ENCODE results near the gene BAZ2A.
A peak's percentile ranks its signal among the peaks of the same experiment; 100 is the strongest.

The BAZ2A gene

DNA sequence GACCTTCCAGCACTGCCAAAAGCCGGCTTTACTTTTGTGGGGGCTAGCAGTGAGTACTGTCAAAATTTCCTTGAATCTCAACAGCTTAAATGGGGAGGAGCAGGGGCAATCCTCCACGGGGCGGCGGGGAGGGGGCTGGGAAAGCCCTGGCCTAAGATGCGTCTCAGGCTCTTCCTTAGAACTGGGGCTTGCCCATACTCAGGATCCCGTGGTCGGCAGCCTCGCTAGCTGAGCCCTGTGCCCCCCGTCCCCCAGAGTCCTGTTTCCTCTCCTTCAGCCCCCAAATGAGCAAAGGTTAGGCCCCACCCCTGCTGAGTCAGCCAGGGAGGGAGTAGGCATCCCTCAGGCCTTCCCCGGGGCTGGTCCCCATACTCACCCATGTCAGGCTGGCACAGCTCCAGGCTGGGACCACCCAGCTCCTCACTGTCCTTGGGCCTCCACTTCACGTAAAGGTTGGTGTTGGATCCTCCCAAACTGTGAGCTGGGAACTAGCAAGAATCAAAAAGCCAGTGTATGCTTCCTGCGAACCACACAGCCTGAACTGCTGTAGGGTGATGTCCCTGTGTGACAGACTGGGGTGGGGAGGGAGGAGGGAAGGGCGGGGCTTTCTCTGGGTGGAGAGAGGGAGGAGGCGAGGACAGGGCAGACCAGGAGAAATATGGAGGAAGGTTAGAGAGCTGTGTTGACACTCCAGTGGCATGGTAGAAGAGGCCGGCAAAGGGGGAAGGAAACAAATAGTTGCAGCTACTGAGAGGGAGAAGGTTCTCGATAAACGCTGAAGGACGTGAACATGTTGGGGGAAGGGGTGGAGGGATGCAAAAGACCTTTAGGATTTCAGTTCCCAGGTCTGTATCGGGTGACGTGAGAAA, 5.9 kb upstream of the BAZ2A start:
- peak; percentile 58 for DNase-seq (ENCODE audit: low read depth, low spot score)

DNA sequence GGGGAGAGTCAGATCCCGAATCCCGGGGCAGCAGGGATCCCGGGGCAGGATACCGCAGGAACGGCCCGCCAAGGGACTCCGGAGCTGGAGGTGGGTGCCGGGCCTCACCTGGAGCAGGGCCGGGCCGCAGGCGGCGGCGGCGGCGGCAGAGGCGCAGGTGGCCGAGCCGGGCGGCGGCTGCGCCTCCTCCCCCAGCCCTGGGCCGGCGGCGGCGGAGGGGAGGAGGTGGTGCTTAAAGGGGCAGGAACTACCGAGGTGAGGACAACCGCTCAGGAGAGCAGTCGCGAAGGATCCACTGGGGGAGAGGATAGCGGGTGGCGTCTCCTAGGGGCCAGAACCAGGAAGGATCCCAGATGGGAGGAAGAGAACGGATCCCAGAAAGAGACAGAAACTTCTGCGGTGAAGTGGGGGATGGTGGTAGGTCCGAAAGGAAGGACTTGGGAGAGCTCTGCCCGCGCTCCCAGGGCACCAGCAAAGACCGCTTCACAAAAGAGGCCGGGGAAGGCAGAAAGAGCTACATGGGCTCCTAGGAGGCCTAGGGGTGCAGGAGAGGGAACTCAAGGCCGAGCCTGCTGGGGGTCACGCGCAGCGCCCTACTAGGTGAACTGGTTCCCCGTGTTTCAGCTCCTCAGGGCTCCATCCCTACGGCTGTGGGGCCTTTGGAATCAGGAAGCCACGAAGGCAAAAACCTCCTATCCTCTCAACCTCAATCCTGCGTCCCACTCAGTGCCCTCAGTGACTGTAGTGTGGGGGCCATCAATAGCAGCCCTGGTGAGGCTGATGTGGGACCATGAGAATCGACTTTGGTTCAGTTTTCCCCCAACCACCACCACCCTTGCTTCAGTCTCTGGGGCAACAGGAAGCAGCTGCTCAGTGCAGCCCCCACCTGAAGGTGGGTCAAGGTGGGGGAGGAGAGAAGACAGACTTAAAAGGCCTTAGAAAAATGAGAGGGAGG, 5.0 kb upstream of the BAZ2A start:
- DNase-seq (ENCODE audit: low read depth, low spot score) = peak; percentile 43

DNA sequence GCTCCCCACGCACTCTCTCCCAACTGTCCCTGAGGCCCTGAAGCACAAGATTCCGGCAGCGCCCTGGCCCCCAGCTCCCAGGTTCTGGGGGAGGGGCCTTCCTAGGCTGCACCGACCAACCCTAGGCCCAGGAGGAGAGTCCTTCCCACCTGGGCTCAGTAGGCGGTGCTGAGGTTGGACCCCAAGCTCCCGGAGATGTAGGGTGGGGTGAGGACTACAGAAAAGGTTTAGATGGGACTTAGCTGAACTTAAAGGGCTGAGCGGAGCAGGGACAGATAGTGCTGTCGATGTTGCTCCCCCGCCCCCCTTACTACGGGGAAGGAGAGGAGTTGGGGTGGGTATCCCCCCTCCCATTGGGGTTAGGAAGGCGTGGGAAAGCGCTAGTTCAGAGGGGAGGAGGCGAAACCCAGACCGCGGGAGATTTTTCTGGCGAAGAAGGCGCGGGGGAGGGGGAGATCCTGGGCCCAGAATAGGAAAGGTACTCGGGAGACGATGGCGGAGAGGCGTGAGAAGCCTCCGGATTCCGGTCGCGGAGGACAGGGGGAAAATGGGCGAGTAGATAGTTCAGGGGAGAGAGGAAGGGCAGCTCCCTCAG, 4.2 kb upstream of the BAZ2A start:
- DNase-seq (ENCODE audit: low read depth, low spot score) = no peak

DNA sequence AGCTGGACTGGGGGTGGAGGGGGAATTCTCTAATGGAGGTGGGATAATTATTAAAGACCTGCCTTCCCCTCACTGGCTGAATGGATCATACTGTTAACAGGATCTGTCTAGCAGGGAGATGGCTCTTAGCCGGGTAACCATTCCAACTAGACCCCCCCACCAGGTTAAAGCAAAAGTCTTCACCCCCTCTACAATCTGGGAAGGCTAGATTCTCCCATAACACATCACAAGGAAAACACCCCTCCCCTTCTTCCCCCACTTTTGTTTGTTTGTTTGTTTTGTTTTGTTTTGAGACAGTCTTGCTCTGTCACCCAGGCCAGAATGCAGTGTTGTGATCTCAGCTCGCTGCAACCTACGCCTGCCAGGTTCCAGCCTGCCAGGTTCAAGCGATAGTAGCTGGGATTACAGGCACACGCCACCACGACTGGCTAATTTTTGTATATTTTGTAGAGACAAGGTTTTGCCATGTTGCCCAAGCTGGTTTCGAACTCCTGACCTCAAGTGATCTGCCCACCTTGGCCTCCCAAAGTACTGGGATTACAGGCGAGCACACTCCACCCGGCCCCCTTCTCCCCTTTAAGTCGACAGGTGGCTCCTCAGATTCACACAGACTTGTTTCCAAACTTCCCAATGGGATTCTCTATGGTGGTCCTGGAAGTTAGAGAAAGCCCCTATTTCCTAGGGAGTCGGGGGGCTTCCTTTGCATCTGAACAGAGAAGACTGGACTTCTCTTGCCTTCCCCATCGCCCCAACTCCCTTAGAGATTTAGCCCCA, 3.5 kb upstream of the BAZ2A start:
- DNase-seq (ENCODE audit: low read depth, low spot score) = no peak

DNA sequence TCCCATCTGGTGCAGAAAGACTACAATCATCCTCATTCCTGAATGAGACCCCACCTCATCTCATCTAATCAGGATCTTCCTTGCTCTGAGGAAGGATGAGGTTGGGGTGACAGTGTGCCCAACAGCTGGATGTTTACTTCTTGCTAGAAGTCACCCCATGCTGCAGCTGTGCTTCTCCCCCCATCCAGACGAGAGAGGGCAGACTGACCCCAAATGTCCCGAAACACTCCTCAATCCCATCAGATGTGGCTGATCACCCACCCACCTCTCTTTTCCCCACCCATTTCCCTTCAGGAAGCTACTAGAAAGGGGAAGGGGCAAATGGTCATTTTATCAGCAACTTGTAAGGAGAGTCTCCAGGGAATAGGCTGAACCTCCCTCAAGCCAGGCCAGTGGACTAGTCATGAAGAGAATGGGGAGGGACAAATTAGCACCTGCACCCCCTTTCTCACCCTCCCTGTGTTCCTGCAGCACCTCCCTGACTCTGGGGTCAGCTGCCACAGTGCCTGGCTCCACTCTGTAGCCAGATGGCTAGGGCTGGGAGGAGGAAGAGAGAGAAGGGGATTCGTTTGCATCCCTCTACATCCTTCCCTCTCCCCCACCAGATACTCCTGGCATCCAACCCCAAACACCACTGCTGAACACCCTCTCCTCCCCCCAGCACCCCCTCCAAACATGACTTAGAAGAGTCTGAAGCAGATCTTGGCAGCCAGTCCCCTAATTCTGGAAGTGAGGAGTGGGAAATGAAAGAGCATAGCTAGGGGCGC, 2.8 kb upstream of the BAZ2A start:
- no peak for DNase-seq (ENCODE audit: low read depth, low spot score)

DNA sequence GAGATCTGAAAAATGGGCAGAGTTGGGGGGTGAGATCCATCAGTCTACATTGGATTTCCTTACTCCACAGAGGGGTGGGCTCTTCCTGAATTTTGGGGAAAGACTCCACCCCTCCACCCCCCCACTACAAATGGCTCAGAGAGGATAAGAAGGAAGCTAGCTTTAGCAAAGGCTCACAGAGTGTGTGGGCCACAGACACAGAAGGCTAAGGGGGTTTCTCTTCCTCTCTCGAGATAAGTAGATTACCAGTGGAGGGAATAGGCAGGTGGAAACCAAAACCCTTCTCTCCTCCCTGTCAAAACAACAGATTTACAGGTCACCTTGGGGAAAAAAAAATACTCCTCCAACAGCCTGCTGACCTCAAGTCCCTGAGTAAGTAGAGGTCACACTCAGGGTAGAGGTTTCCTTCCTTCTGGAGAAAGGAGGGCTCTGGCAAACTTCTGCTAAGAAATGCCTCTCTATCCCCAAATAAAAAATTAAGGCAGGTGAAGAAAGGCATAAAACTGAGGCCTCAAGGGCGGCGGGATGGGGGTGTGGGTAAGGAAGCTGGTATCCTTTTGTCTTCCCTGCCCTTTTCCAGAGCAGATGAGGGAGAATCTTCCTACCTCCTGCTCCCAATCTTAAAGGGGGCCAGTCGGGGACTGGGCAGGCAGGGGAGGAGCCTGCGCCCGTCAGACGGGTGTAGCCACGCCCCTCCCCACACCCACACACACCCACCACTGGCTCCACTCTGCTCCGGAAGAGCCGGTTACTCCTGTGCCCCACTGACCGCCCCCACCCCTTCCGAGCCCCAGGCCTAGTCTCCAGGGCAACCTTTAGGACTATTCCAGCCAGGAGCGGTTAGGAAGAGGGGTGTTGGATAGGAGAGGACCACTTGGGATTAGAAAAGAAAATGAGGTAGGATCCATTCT, 1.9 kb upstream of the BAZ2A start:
- no peak for DNase-seq (ENCODE audit: low read depth, low spot score)

DNA sequence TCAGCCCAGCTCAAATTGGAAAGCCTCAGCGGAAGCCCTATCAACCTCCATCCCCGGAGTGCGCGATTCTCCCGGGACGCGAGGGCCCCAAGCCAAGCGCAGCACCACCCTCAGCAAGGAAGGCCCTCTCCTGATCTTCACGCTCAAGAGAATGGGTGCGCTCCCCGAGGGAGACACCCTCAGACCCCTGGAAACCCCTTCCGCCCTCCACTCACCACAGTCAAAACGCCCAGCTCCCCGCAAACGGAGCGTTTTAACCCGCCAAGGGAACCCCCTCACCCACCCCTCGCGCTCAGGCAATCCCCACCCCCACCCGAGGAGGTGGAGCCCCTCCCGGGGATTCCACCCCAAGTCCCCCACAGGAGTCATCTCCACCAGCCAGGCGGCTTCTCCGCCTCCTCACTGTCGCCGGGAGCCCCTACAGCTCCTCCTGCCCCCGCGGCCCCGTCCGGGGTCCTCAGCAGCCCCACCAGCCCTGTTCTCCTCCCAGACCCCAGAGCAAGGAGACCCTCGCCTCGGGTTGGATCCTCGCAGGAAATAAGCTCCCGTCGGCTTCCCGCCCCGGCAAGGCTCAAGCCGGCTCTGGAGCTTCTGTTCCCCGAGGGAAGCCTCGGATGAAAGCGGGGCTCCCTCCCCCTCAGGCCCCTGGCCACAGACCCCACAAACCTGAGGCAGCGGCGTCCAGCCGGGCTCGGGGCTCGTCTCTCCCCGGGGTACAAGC, 507 bp downstream of the BAZ2A start:
- no peak for DNase-seq (ENCODE audit: low read depth, low spot score)

DNA sequence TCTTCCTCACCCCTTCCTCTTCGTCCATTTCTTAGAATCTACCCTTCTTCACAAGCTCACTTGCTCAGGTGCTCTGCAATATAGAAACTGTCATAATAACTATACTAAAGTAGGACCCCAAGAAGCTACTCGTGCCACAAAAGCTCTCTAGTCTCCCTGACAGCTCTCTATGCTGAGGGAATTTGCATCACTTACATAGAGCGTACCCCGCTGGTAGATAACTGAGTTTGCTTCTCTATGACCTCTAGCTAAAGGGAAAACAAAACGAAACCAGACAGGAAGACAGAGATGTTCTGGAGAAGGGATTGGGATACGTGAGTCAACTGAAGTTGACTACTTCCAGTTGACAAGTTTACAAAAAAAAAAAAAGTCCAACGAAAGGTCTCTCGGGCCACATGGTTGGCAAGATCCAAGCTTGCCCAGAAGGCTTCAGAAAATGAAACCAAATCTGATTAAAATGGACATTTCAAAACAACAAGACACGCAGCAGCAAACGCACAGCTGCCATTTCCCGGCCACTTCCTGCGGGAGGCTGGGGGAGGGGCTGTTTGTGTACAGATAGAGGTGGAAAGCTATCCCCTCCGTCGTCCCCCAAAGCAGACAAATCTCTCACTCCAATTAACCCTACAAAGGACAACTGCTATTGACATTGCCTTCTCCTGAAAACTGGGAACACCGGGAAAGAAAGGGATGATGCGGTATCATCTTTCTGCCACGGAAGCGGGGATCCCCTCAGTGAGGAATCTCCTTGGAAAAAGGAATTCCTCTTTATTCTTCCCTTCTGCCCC, 1.3 kb downstream of the BAZ2A start:
- no peak for DNase-seq (ENCODE audit: low read depth, low spot score)

DNA sequence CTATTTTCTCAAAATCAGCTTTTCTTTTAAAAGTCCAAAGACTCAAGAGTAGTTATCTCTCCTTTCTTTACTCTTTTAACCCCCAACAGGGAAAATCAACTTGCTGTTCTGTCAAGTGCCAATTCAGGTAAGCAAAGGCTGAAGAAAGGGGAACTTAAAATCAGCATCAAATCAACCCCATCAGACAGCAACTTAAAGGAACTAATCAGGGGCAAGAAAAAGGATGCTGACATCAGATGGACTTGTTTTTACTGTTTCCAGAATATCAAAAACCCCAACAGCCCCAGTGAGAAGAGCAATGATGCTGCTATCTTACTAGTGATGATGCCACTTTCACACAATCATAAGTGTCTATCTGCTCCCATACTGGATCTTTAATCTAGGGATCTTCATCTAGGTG, 3.4 kb downstream of the BAZ2A start:
- DNase-seq (ENCODE audit: low read depth, low spot score) = no peak

DNA sequence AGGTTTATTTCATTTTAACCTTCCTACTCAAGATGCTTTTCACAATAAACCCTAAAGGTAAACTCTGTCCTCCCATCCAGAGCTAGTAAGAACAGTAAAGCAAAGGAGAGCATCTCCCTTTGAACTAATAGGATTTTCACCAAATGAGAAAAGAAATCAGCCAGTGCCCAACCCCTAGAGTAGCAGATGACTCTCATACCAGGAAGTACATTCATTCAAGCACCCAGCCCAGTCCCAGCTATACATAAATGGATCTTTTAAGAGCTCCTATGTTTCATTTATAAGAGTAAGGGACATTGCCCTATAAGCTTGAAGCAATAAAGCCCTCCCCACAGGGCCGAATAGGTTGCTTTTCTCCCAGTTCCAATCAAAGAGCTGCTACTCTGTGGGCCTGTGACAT, 7.6 kb downstream of the BAZ2A start:
- no peak for DNase-seq (ENCODE audit: low read depth, low spot score)

DNA sequence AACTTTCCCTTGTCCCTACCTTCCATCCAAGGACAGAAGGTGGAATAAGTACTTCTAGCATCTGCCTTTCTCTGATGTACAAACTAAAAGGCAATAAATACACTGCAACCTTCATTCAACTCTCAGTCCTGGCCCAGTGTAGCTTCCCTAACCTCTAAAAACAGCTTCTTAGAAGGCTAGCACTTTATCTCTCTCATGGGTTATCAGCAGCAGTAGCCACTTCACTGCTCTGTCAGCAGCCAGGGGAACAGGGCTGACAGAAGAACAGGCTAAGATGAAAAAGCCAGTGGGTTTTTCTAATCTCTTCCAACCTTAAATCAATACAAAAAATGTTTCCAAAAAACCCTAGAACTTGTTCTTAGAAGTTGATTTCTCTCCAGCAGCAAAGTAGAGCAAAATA, 13.2 kb downstream of the BAZ2A start:
- no peak for DNase-seq (ENCODE audit: low read depth, low spot score)

DNA sequence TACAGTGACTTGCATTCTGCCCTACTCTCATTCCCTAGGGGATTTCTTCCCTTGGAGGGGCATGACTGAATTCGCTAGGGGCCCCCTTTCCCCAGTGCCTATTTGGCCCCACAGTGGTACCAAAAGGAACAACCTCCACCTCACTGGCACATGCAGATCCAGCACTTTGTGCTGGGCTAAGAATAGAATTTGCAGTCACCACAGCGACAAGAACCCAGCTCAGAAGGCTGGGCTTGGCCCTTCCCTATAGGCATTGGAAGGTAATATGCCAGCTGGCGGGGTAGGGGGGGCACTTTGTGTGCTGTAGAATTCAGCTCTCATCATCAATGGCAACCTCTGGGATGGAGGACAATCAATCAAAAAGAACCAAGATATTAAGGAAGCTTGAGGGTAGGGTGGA, 13.9 kb downstream of the BAZ2A start:
- no peak for DNase-seq (ENCODE audit: low read depth, low spot score)

DNA sequence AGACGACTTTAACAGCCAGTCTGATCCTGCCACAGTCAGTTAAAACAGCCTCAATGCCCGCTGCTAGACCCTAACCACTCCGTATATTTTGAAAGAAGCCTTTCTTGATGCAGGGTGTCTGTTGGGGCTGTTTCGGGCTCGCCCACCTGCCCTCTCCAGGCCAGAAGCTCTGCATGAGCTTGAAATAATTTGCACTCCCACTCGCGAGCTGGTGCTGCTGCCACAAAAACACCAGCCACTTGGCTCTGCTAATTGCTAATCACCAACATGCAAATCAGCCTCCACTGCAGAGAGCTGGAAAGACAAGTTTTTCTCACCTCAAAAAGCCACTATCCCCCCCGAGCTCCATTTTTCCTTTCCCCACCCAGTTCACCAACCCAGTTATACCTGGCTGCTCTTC, 15.5 kb downstream of the BAZ2A start:
- DNase-seq (ENCODE audit: low read depth, low spot score) = no peak

DNA sequence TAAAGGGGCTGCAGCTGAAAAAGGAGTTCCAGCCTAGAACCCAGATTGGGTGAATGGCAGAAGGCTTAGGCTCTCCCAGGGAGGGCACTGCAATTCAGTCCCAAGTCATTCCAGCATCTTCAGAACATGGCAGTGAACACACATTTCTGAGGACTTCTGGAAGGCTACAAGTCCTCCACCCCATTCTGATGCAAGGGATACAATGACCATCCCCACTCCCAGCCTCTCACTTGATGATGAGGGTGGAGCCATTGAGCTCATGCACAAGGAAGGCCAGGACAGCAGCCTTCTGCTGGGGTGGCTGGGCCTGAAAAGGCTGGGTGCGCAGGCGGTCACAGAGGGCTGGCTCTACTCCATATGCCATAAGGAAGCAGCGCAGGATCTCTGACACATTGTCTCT, 25.8 kb downstream of the BAZ2A start:
- DNase-seq (ENCODE audit: low read depth, low spot score) = no peak

DNA sequence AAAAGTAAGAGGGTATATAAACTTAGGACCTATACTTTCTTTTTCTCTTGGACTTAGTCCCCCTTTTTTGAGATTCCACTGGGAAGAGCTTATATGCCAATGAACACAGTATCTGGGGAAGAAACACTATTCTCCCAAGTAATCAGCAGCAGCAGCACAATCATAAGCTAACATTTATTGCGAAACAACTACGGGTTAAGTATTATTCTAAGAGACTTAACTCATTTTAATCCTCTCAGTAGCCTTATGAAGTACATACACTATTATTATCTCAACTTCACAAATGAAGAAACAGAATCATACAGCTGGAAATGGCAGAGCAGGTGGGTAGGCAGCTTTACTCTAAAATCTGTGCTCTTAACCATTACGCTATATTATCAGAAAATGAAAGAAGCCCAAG, 27.9 kb downstream of the BAZ2A start:
- DNase-seq (ENCODE audit: low read depth, low spot score) = no peak

DNA sequence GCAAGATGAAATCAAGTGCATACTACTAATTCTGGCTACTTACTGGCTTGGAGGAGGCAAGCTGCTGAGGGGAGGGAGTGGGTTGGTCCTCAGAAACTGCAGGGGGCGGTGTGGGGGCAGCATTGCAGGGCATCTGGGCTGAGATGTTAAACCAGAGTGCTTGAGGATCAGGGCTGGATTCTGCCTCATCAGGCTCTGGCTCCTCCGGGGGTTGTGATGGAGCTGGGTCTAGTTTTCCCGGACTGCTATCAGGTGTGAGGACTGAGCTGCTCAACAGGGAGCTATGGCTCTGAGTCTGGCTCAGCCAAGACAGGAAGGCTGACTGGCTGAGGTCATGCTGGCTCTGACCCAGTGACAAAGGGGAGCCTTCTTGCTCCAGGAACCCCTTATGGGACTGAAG, 28.6 kb downstream of the BAZ2A start:
- no peak for DNase-seq (ENCODE audit: low read depth, low spot score)

DNA sequence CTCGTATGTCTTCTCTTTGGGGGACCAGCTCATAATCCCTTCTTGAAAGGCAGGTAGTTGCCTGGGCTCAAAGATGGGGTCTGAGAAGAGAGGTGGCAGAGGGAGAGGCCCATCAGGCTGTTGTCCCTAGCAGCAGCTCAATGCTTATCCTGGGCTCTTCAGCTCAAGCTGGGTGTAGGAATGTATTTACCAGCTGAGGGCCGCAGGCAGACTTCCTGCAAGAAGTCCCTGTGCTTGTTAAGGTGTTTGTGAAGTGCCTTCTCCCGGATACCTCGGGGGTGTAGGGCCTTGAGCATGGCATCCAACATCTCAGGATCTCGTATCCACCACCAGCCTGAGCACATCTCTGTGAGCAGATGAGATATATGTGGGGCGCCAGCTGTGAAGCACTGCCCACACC, 29.4 kb downstream of the BAZ2A start:
- no peak for DNase-seq (ENCODE audit: low read depth, low spot score)

DNA sequence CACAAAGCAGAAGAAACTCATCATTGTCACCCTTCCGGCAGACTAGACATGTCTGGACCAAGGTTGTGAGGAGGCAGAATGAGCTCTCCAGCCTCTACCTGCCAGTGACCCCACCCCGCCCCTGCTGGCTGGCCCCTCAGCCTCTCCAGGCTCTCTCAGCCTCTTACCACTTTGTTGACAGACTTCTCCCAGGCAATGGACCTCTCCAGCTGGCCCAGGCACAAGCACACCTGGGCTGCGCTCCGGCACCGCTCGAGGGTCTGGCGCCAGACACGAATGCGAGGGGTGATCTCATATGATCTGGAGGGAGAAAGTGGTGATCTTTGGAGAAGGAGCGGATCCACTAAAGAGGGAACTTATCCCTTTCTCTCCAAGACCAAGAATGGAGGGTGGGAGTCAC, 30.3 kb downstream of the BAZ2A start:
- no peak for DNase-seq (ENCODE audit: low read depth, low spot score)
